H1 (cell line): ENCODE measurements around the gene CACNA1A. TPM values are rescaled to one million over a fixed set of nuclear protein-coding genes. Genes with fewer than 3 reads are reported as not detected.
"Not testable (repeated sequence)": the region's sequence is repeated elsewhere in the genome, so short reads cannot be mapped to it uniquely, and the experiment has no call there.

Experiments
- CTCF ChIA-PET: fragments of 300-600 bp; sonication (Branson Sonifier 250); formaldehyde crosslinking; loops from one replicate; lab custom pipeline; 2021; ENCODE audit not compliant: partially characterized antibody; lab: Charles Lee
- POLR2A ChIA-PET: fragments of 300-600 bp; sonication (Branson Sonifier 250); formaldehyde crosslinking; loops from one replicate; lab custom pipeline; 2021; ENCODE audit warnings: inconsistent platforms; ENCODE audit not compliant: partially characterized antibody; lab: Charles Lee
- DNase-seq, 2 experiments: peaks; one replicate each; pipeline versions ENCODE4 v3.0.0 to v3.0.0-alpha.2; 2010 to 2022; ENCODE audit warnings: low spot score in 2 of 2, low read depth in 1 of 2, mixed read lengths in 1 of 2
- FAIRE-seq: peaks from 2 replicates; lab custom pipeline; 2011; peaks lifted over from hg19 to GRCh38; lab: Jason Lieb, UNC
- H2AFZ ChIP-seq: 2 replicates; pipeline ENCODE4 v1.8.1; 2012; ENCODE audit warnings: low read length, inconsistent platforms
- H2AK5ac ChIP-seq: 2 replicates; pipeline ENCODE4 v1.6.1; 2013; ENCODE audit warnings: low read depth, low read length
- H2BK120ac ChIP-seq: replicated peaks from 2 replicates; pipeline ENCODE3; 2013; ENCODE audit warnings: low read depth, low read length, inconsistent platforms
- H2BK12ac ChIP-seq: 2 replicates; pipeline ENCODE4 v1.6.1; 2013; ENCODE audit warnings: low read depth, low read length
- H2BK15ac ChIP-seq: 2 replicates; pipeline ENCODE4 v1.6.1; 2013; ENCODE audit warnings: low read length
- H2BK20ac ChIP-seq: 2 replicates; pipeline ENCODE4 v1.6.1; 2013; ENCODE audit warnings: low read length
- H2BK5ac ChIP-seq: 2 replicates; pipeline ENCODE4 v1.6.1; 2013; ENCODE audit warnings: low read depth, low read length
- H3K14ac ChIP-seq: 2 replicates; pipeline ENCODE4 v1.6.1; 2013; ENCODE audit warnings: inconsistent platforms; ENCODE audit not compliant: insufficient read length
- H3K18ac ChIP-seq: 2 replicates; pipeline ENCODE4 v1.6.1; 2013; ENCODE audit warnings: low read length; ENCODE audit errors: extremely low read depth
- H3K23ac ChIP-seq: 2 replicates; pipeline ENCODE4 v1.6.1; 2013; ENCODE audit warnings: inconsistent platforms; ENCODE audit not compliant: insufficient read length
- H3K23me2 ChIP-seq: 2 replicates; pipeline ENCODE4 v1.6.1; 2013; ENCODE audit warnings: low read depth, low read length
- H3K27ac ChIP-seq: 2 replicates; pipeline ENCODE4 v1.6.1; 2011; ENCODE audit warnings: low read depth, low read length, inconsistent platforms
- H3K27me3 ChIP-seq, 4 experiments: replicated peaks in 1 of 4; 1 replicate in 1 of 4; 2 replicates in 3 of 4; pipeline versions ENCODE4 v1.6.1 to v1.8.1; 2011 to 2013; ENCODE audit warnings: low read length in 3 of 4, mild to moderate bottlenecking in 3 of 4, inconsistent platforms in 2 of 4, mixed read lengths in 2 of 4, moderate library complexity in 1 of 4; ENCODE audit not compliant: control insufficient read depth in 3 of 4, insufficient read depth in 3 of 4; ENCODE audit errors: extremely low read depth in 1 of 4
- H3K36me3 ChIP-seq, 4 experiments: 2 replicates each; pipeline versions ENCODE4 v1.6.1 to v1.8.1; 2011 to 2013; ENCODE audit warnings: mild to moderate bottlenecking in 4 of 4, low read length in 3 of 4, moderate library complexity in 2 of 4, control low read depth in 1 of 4, inconsistent platforms in 1 of 4; ENCODE audit not compliant: insufficient read depth in 4 of 4, control insufficient read depth in 2 of 4
- H3K4ac ChIP-seq: replicated peaks from 2 replicates; pipeline ENCODE3; 2013; ENCODE audit warnings: low read length, low read depth, mixed read lengths, inconsistent platforms; ENCODE audit not compliant: insufficient read length
- H3K4me1 ChIP-seq, 4 experiments: replicated peaks in 1 of 4; 1 replicate in 1 of 4; 2 replicates in 3 of 4; pipeline versions ENCODE4 v1.6.1 to v1.8.1; 2011 to 2013; ENCODE audit warnings: low read length in 3 of 4, inconsistent platforms in 2 of 4, mixed read lengths in 1 of 4; ENCODE audit not compliant: insufficient read depth in 4 of 4, control insufficient read depth in 3 of 4
- H3K4me2 ChIP-seq, 2 experiments: 2 replicates each; pipeline versions ENCODE4 v1.6.1 to v1.8.1; 2011 to 2013; ENCODE audit warnings: low read depth in 2 of 2, low read length in 2 of 2, control low read depth in 1 of 2, inconsistent platforms in 1 of 2, mild to moderate bottlenecking in 1 of 2; ENCODE audit not compliant: insufficient read depth in 1 of 2
- H3K4me3 ChIP-seq, 4 experiments: fragments of 200-600, 300-600 bp in 1 of 4; sonication (generic), shearing (Covaris generic), sonication (Bioruptor Twin) in 1 of 4; 2 replicates each; pipeline versions ENCODE4 v1.5.1 to v1.8.1; 2011 to 2016; ENCODE audit warnings: low read length in 4 of 4, low read depth in 3 of 4, control low read depth in 2 of 4, inconsistent platforms in 2 of 4, mild to moderate bottlenecking in 2 of 4, mixed read lengths in 1 of 4, moderate library complexity in 1 of 4; ENCODE audit not compliant: insufficient read depth in 2 of 4; ENCODE audit errors: extremely low read depth in 1 of 4
- H3K56ac ChIP-seq: replicated peaks from 2 replicates; pipeline ENCODE3; 2013; ENCODE audit warnings: low read depth, mild to moderate bottlenecking, mixed read lengths, low read length, inconsistent platforms; ENCODE audit not compliant: insufficient read length
- H3K79me1 ChIP-seq: 2 replicates; pipeline ENCODE4 v1.6.1; 2013; ENCODE audit warnings: low read depth, low read length, control low read depth
- H3K79me2 ChIP-seq, 2 experiments: 2 replicates each; pipeline versions ENCODE4 v1.6.1 to v1.8.1; 2012 to 2013; ENCODE audit warnings: low read length in 2 of 2, mild to moderate bottlenecking in 2 of 2, inconsistent platforms in 1 of 2; ENCODE audit not compliant: insufficient read depth in 2 of 2, control insufficient read depth in 1 of 2
- H3K9ac ChIP-seq, 4 experiments: replicated peaks in 1 of 4; 1 replicate in 1 of 4; 2 replicates in 3 of 4; pipeline versions ENCODE4 v1.6.1 to v1.8.1; 2011 to 2013; ENCODE audit warnings: low read depth in 3 of 4, low read length in 3 of 4, control low read depth in 2 of 4, mild to moderate bottlenecking in 2 of 4, moderate library complexity in 2 of 4, inconsistent platforms in 1 of 4; ENCODE audit errors: extremely low read depth in 1 of 4
- H3K9me3 ChIP-seq, 2 experiments: 2 replicates each; pipeline versions ENCODE4 v1.6.1 to v1.8.1; 2012 to 2013; ENCODE audit warnings: mild to moderate bottlenecking in 2 of 2, moderate library complexity in 2 of 2, control low read depth in 1 of 2, inconsistent platforms in 1 of 2, low read depth in 1 of 2, low read length in 1 of 2, mixed read lengths in 1 of 2; ENCODE audit not compliant: insufficient read depth in 2 of 2
- H4K20me1 ChIP-seq, 2 experiments: replicated peaks in 1 of 2; 2 replicates each; pipeline versions ENCODE3 to v1.8.1; 2011 to 2013; ENCODE audit warnings: inconsistent platforms in 2 of 2, low read length in 2 of 2, mild to moderate bottlenecking in 1 of 2; ENCODE audit not compliant: insufficient read depth in 2 of 2, control insufficient read depth in 1 of 2
- H4K5ac ChIP-seq: 2 replicates; pipeline ENCODE4 v1.6.1; 2013; ENCODE audit warnings: low read length, low read depth, mixed read lengths, inconsistent platforms; ENCODE audit not compliant: insufficient read length
- H4K8ac ChIP-seq: 2 replicates; pipeline ENCODE4 v1.8.0; 2013; ENCODE audit warnings: mild to moderate bottlenecking, moderate library complexity, low read length, inconsistent platforms; ENCODE audit not compliant: insufficient read depth; ENCODE audit errors: extremely low read depth
- H4K91ac ChIP-seq: replicated peaks from 2 replicates; pipeline ENCODE3; 2013; ENCODE audit warnings: low read length, mixed read lengths, inconsistent platforms; ENCODE audit not compliant: insufficient read length
- WGBS, 2 experiments: shearing (Covaris generic) in 1 of 2; methylation state at CpG; one replicate each; pipeline versions ENCODE4 v1.1.6 to v1.1.7; 2013 to 2015; ENCODE audit warnings: low lambda C conversion rate in 2 of 2, mixed read lengths in 2 of 2, inconsistent platforms in 1 of 2, low coverage in 1 of 2, missing lambda C conversion rate in 1 of 2; ENCODE audit not compliant: insufficient replicate concordance in 2 of 2, insufficient coverage in 1 of 2, insufficient read length in 1 of 2; ENCODE audit errors: extremely low coverage in 1 of 2, missing lambda C conversion rate in 1 of 2; 5-methylcytosine and 5-hydroxymethylcytosine counted together
- polyA plus RNA-seq, 7 experiments: library from polyadenylated mRNA; depleted of rRNA in 3 of 7; stranded (reverse) in 5 of 7; unstranded in 2 of 7; fragments of >200 nt in 5 of 7; fragments of 200-250 nt in 2 of 7; gene quantifications; 1 replicate in 5 of 7; 2 replicates in 1 of 7; 4 replicates in 1 of 7; pipeline versions ENCODE4 v1.2.1 to v1.2.3, GENCODE V29; 2011 to 2013; ENCODE audit warnings: missing spikeins in 2 of 7, mixed read lengths in 2 of 7
- total RNA-seq: library from RNA; stranded (reverse); fragmentation: NEBNext Ultra II Directional; extraction: Animal tissue kit (Norgen Biotek cat#: 25700); gene quantifications from 2 replicates; pipeline ENCODE4 v1.2.1, GENCODE V29; 2021

CACNA1A gene
- total and polyA plus RNA-seq, 2 of the 8 experiments (the other 6 are each of a cell fraction or from before 2014, with no cell fraction given): 10.7 to 25.3 TPM

DNA sequence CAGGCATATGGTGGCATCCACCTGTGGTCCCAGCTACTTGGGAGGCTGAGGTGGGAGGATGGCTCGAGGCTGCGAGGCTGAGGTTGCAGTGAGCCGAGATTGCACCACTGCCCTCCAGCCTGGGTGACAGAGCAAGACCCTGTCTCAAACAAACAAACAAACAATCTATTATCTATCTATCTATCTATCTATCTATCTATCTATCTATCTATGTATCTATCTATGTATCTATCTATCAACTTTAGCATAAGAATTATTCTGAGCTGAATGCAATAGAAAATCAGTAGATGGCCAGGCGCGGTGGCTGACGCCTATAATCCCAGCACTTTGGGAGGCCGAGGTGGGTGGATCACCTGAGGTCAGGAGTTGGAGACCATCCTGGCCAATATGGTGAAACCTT, 304.2 kb downstream of the CACNA1A start:
- H3K79me2 ChIP-seq, H3K9me3 ChIP-seq, H3K18ac ChIP-seq, H2BK15ac ChIP-seq, H3K56ac ChIP-seq, DNase-seq, H4K91ac ChIP-seq, FAIRE-seq, H2BK20ac ChIP-seq, H4K5ac ChIP-seq, H4K20me1 ChIP-seq, H3K36me3 ChIP-seq, H3K14ac ChIP-seq, H3K4me1 ChIP-seq, H3K79me1 ChIP-seq, H3K27me3 ChIP-seq, H2BK5ac ChIP-seq, H3K4me2 ChIP-seq, H3K4ac ChIP-seq, H2AK5ac ChIP-seq, H3K23me2 ChIP-seq, H3K23ac ChIP-seq, H3K4me3 ChIP-seq, H2BK120ac ChIP-seq, H2AFZ ChIP-seq, H3K27ac ChIP-seq, H3K9ac ChIP-seq, H2BK12ac ChIP-seq, H4K8ac ChIP-seq: not testable (repeated sequence)
- POLR2A ChIA-PET: interaction anchor here (0.8 to 1.9 kb wide), 2 partner anchors 50 to 51 kb away, joined by 4 to 6 read pairs; no protein-coding TSS in a partner anchor
- CTCF ChIA-PET: interaction anchor here (0.6 to 5.0 kb wide), 6 partner anchors 8 to 373 kb away, joined by 3 to 58 read pairs (median 3); no protein-coding TSS in a partner anchor
- 93% methylated on average over 7 of the region's 7 CpGs; no CpG with 5 or more reads in 1 of the 2 experiments for WGBS, 2 experiments
